Gastrocnemius medialis (tissue), 4 donors: ENCODE data around the gene E2F3.

ENCODE experiments used
- CTCF ChIP-seq, 5 experiments: fragments of 450-650 bp in 3 of 5; fragments of 200-600 bp in 2 of 5; sonication (generic) in 2 of 5; IDR thresholded peaks in 4 of 5; conservative IDR thresholded peaks in 1 of 5; 1 replicate in 4 of 5; 2 replicates in 1 of 5; pipeline ENCODE4 v1.5.1; 2016 to 2019; ENCODE audit warnings: antibody characterized with exemption in 5 of 5, mild to moderate bottlenecking in 3 of 5, moderate library complexity in 3 of 5
- POLR2A ChIP-seq, 2 donors: fragments of 450-650 bp; IDR thresholded peaks; one replicate each; pipeline ENCODE4 v1.6.1; 2017; ENCODE audit warnings: antibody characterized with exemption in 2 of 2, mild to moderate bottlenecking in 2 of 2, moderate library complexity in 2 of 2

- no peak for TF ChIP-seq CTCF (IDR thresholded peaks at IDR 0.05 in 4 of 5, conservative IDR thresholded peaks at IDR 0.05 in 1 of 5)
- no peak for TF ChIP-seq POLR2A (IDR thresholded peaks at IDR 0.05)
These were observed 56.6 kb downstream of the E2F3 start for GRCh38 chr6:20458027-20458894.
